K562 (cell line): Measurements from ENCODE around the gene SLFNL1. TPM values are rescaled to one million over a fixed set of nuclear protein-coding genes. Genes with fewer than 3 reads are reported as not detected.
A peak's percentile ranks its signal among the peaks of the same experiment; 100 is the strongest.

ENCODE experiments used
- ARID3B ChIP-seq: fragments of 250-450 bp; sonication (Bioruptor Pico); IDR thresholded peaks from 2 replicates; pipeline ENCODE4 v1.4.0; 2020; ENCODE audit warnings: borderline replicate concordance
- CBFA2T3 ChIP-seq: fragments of 450-650 bp; IDR thresholded peaks from 2 replicates; pipeline ENCODE4 v1.6.1; 2017
- EZH2 ChIP-seq: IDR thresholded peaks from 2 replicates; pipeline ENCODE4 v1.6.1; 2012; ENCODE audit warnings: low read depth, mild to moderate bottlenecking, inconsistent platforms, low read length, borderline replicate concordance
- MCM3 ChIP-seq: fragments of 450-650 bp; IDR thresholded peaks from 2 replicates; pipeline ENCODE4 v1.6.1; 2016
- SMARCB1 ChIP-seq: IDR thresholded peaks from 2 replicates; pipeline ENCODE4 v1.6.1; 2011; ENCODE audit warnings: improper control_type of control experiment, low read depth; ENCODE audit not compliant: insufficient read length
- ZC3H4 ChIP-seq: sonication (generic); formaldehyde crosslinking; IDR thresholded peaks from 2 replicates; pipeline ENCODE4 v1.9.0; 2021; ENCODE audit warnings: missing genetic modification reagents, borderline replicate concordance
- ZNF592 ChIP-seq: fragments of 450-650 bp; IDR thresholded peaks from 2 replicates; pipeline ENCODE4 v1.6.1; 2017; ENCODE audit warnings: antibody characterized with exemption, mild to moderate bottlenecking
- polyA plus RNA-seq, 8 experiments: library from polyadenylated mRNA; depleted of rRNA in 4 of 8; stranded (reverse) in 5 of 8; unstranded in 3 of 8; fragments of >200 nt; fragmentation: Nextera tagmentation in 2 of 8; fragmentation: Illumina TruSeq in 1 of 8; extraction: Ambion mirVana in 2 of 8; extraction: Trizol in 1 of 8; gene quantifications; 2 replicates each; pipeline versions ENCODE4 v1.2.1 to v1.2.3, GENCODE V29; 2011 to 2014; ENCODE audit warnings: inconsistent platforms in 1 of 8, missing spikeins in 1 of 8
- total RNA-seq, 7 experiments: library from RNA; depleted of rRNA in 6 of 7; stranded (reverse); fragments of >200 nt in 6 of 7; fragmentation: Illumina TruSeq in 2 of 7; extraction: Trizol in 2 of 7; gene quantifications; 2 replicates each; pipeline versions ENCODE4 v1.2.1 to v1.2.3, GENCODE V29; 2011 to 2021; ENCODE audit warnings: low replicate concordance in 1 of 7
- TF ChIP-seq, protein P1 (sequence below): fragments of 450-650 bp; formaldehyde crosslinking; IDR thresholded peaks from 2 replicates; pipeline ENCODE4 v1.4.0; 2022; ENCODE audit warnings: missing genetic modification characterization
- TF ChIP-seq, protein P2 (sequence below): fragments of 250-450 bp; sonication (Bioruptor Pico); IDR thresholded peaks from 2 replicates; pipeline ENCODE4 v1.5.0; 2020; ENCODE audit warnings: mild to moderate bottlenecking, borderline replicate concordance
- TF ChIP-seq, protein P3 (sequence below), 2 experiments: fragments of 450-650 bp; conservative IDR thresholded peaks; 2 replicates each; pipeline ENCODE4 v1.6.1; 2017; ENCODE audit warnings: mild to moderate bottlenecking in 2 of 2, moderate library complexity in 2 of 2
- TF ChIP-seq, protein P4 (sequence below): fragments of 450-650 bp; IDR thresholded peaks from 2 replicates; pipeline ENCODE4 v1.7.0; 2016; ENCODE audit warnings: borderline replicate concordance

Gene SLFNL1
- total and polyA plus RNA-seq, 9 of the 15 experiments (the other 6 are each of a cell fraction or from before 2014, with no cell fraction given), result 0.05 to 0.14 (median 0.06) TPM; not detected in 5

DNA sequence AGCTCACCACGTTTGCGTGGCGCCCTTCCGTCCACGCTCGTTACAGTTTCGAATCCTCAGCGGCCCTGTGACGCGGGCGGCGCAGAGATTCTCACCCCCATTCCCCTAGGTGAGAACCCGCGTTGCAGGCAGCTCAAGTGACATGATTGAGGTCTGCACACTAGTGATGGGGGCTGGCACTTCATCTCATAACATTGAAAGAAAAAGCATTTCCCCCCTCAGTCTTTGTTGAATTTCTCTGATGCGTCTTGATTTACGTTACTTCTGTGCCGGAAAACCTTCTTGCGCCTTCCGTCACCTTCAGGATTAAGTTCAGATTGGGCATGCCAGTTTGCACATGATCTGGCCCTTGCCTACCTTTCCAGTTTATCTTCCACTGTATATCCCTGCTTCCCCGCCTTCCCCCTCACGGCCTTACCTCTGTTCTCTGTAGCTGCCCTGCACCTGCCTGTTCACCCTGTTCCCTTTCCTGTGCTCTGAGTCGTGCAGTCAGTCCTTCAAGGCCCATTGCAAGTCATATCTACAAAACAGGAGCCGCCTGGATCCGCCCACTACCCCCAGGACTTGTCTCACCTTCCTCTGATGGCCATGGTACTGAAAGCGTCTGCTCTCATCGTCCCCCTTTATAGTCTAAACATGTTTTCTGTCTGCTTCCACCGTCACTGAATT, 40.9 kb downstream of the SLFNL1 start (continued):
- TF ChIP-seq MCM3, result no peak
- 0 out of 2 replicates have a peak, but pooled peaks have one; percentile 2 for TF ChIP-seq CBFA2T3
- TF ChIP-seq ZNF592, result no peak
- no peak for TF ChIP-seq ARID3B (CRISPR knock-in tag)
- TF ChIP-seq, protein P1, sequence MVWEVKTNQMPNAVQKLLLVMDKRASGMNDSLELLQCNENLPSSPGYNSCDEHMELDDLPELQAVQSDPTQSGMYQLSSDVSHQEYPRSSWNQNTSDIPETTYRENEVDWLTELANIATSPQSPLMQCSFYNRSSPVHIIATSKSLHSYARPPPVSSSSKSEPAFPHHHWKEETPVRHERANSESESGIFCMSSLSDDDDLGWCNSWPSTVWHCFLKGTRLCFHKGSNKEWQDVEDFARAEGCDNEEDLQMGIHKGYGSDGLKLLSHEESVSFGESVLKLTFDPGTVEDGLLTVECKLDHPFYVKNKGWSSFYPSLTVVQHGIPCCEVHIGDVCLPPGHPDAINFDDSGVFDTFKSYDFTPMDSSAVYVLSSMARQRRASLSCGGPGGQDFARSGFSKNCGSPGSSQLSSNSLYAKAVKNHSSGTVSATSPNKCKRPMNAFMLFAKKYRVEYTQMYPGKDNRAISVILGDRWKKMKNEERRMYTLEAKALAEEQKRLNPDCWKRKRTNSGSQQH, result no peak
- TF ChIP-seq ZC3H4 (CRISPR knock-in tag), result no peak
- peak; percentile 82 for TF ChIP-seq SMARCB1
- TF ChIP-seq, protein P2, sequence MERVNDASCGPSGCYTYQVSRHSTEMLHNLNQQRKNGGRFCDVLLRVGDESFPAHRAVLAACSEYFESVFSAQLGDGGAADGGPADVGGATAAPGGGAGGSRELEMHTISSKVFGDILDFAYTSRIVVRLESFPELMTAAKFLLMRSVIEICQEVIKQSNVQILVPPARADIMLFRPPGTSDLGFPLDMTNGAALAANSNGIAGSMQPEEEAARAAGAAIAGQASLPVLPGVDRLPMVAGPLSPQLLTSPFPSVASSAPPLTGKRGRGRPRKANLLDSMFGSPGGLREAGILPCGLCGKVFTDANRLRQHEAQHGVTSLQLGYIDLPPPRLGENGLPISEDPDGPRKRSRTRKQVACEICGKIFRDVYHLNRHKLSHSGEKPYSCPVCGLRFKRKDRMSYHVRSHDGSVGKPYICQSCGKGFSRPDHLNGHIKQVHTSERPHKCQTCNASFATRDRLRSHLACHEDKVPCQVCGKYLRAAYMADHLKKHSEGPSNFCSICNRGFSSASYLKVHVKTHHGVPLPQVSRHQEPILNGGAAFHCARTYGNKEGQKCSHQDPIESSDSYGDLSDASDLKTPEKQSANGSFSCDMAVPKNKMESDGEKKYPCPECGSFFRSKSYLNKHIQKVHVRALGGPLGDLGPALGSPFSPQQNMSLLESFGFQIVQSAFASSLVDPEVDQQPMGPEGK (CRISPR knock-in tag), result no peak
- TF ChIP-seq, protein P3, sequence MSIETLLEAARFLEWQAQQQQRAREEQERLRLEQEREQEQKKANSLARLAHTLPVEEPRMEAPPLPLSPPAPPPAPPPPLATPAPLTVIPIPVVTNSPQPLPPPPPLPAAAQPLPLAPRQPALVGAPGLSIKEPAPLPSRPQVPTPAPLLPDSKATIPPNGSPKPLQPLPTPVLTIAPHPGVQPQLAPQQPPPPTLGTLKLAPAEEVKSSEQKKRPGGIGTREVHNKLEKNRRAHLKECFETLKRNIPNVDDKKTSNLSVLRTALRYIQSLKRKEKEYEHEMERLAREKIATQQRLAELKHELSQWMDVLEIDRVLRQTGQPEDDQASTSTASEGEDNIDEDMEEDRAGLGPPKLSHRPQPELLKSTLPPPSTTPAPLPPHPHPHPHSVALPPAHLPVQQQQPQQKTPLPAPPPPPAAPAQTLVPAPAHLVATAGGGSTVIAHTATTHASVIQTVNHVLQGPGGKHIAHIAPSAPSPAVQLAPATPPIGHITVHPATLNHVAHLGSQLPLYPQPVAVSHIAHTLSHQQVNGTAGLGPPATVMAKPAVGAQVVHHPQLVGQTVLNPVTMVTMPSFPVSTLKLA (conservative IDR thresholded peaks at IDR 0.05), result 0 out of 4 replicates have a peak, but pooled peaks of 1 of the 2 experiments have one; percentile 10
- TF ChIP-seq EZH2, result no peak
- TF ChIP-seq, protein P4, sequence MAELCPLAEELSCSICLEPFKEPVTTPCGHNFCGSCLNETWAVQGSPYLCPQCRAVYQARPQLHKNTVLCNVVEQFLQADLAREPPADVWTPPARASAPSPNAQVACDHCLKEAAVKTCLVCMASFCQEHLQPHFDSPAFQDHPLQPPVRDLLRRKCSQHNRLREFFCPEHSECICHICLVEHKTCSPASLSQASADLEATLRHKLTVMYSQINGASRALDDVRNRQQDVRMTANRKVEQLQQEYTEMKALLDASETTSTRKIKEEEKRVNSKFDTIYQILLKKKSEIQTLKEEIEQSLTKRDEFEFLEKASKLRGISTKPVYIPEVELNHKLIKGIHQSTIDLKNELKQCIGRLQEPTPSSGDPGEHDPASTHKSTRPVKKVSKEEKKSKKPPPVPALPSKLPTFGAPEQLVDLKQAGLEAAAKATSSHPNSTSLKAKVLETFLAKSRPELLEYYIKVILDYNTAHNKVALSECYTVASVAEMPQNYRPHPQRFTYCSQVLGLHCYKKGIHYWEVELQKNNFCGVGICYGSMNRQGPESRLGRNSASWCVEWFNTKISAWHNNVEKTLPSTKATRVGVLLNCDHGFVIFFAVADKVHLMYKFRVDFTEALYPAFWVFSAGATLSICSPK, result no peak
